K562 treated with DMSO at 1 percent for 4 hours (cell line): Measurements from ENCODE around the gene USP17L25. TPM values are rescaled to one million over a fixed set of nuclear protein-coding genes. Genes with fewer than 3 reads are reported as not detected.

Source experiments
- total RNA-seq: library from RNA; unstranded; fragments of 300-600 nt; gene quantifications from 2 replicates; pipeline ENCODE4 v1.2.3, GENCODE V29; 2022; ENCODE audit not compliant: insufficient read depth

The USP17L25 gene
- total RNA-seq, result not detected in 2 replicates

GRCh38 chr4:9329611-9330010, at the start of gene USP17L25:
Gene USP17L25, plus strand, starts transcription at chr4:9329911. Its CDS starts 0 bp downstream, at chr4:9329911.

GRCh38 chr4:9324865-9325264, 4.8 kb upstream of the USP17L25 start, which contains the start of gene USP17L24:
Gene USP17L24, plus strand, starts transcription at chr4:9325165. Its CDS starts 0 bp downstream, at chr4:9325165.

GRCh38 chr4:9334358-9334757, 4.6 kb downstream of the USP17L25 start, which contains the start of gene USP17L26:
Gene USP17L26, plus strand, starts transcription at chr4:9334658. Its CDS starts 0 bp downstream, at chr4:9334658.

GRCh38 chr4:9339103-9339502, 9.4 kb downstream of the USP17L25 start, which contains the start of gene USP17L5:
Gene USP17L5, plus strand, starts transcription at chr4:9339403. Its CDS starts 0 bp downstream, at chr4:9339403.

GRCh38 chr4:9343848-9344247, 14.1 kb downstream of the USP17L25 start, which contains the start of gene USP17L27:
Gene USP17L27, plus strand, starts transcription at chr4:9344148. Its CDS starts 0 bp downstream, at chr4:9344148.

GRCh38 chr4:9348593-9348992, 18.9 kb downstream of the USP17L25 start, which contains the start of gene USP17L28:
Gene USP17L28, plus strand, starts transcription at chr4:9348893. Its CDS starts 0 bp downstream, at chr4:9348893.

GRCh38 chr4:9353338-9353737, 23.6 kb downstream of the USP17L25 start, which contains the start of gene USP17L29:
Gene USP17L29, plus strand, starts transcription at chr4:9353638. Its CDS starts 0 bp downstream, at chr4:9353638.

GRCh38 chr4:9362829-9363228, 33.1 kb downstream of the USP17L25 start, which contains the start of gene USP17L30:
Gene USP17L30, plus strand, starts transcription at chr4:9363129. Its CDS starts 0 bp downstream, at chr4:9363129.

Other genes with a start within 250 kb of the USP17L25 start
- not detected in 2 replicates for gene FAM90A26, start 159.5 kb upstream of the USP17L25 start, total RNA-seq
- not detected in 2 replicates for gene USP17L10, start 119.3 kb upstream of the USP17L25 start, total RNA-seq
- gene USP17L11, start 114.5 kb upstream of the USP17L25 start, total RNA-seq, result not detected in 2 replicates
- gene USP17L12, start 109.8 kb upstream of the USP17L25 start, total RNA-seq, result not detected in 2 replicates
- not detected in 2 replicates for gene USP17L13, start 105.0 kb upstream of the USP17L25 start, total RNA-seq
- not detected in 2 replicates for gene USP17L15, start 95.5 kb upstream of the USP17L25 start, total RNA-seq
- gene USP17L17, start 86.0 kb upstream of the USP17L25 start, total RNA-seq, result not detected in 2 replicates
- not detected in 2 replicates for gene USP17L18, start 81.3 kb upstream of the USP17L25 start, total RNA-seq
- gene USP17L19, start 76.5 kb upstream of the USP17L25 start, total RNA-seq, result not detected in 2 replicates
- not detected in 2 replicates for gene USP17L20, start 71.8 kb upstream of the USP17L25 start, total RNA-seq
- not detected in 2 replicates for gene USP17L21, start 67.0 kb upstream of the USP17L25 start, total RNA-seq
- not detected in 2 replicates for gene USP17L22, start 62.3 kb upstream of the USP17L25 start, total RNA-seq
- not detected in 2 replicates for gene USP17L24, start 4.7 kb upstream of the USP17L25 start, total RNA-seq
- not detected in 2 replicates for gene USP17L26, start 4.7 kb downstream of the USP17L25 start, total RNA-seq
- not detected in 2 replicates for gene USP17L5, start 9.5 kb downstream of the USP17L25 start, total RNA-seq
- gene USP17L27, start 14.2 kb downstream of the USP17L25 start, total RNA-seq, result not detected in 2 replicates
- gene USP17L28, start 19.0 kb downstream of the USP17L25 start, total RNA-seq, result not detected in 2 replicates
- not detected in 2 replicates for gene USP17L29, start 23.7 kb downstream of the USP17L25 start, total RNA-seq
- gene USP17L30, start 33.2 kb downstream of the USP17L25 start, total RNA-seq, result not detected in 2 replicates
- gene DEFB131A, start 114.5 kb downstream of the USP17L25 start, total RNA-seq, result not detected in 2 replicates